IPS-18a (cell line): ENCODE data around the gene ASXL3.

Experiments
- H3K27ac ChIP-seq: one replicate; pipeline ENCODE4 v1.5.1; 2013; ENCODE audit warnings: low read length
- H3K27me3 ChIP-seq: one replicate; pipeline ENCODE4 v1.6.1; 2013; ENCODE audit warnings: mild to moderate bottlenecking, low read length; ENCODE audit not compliant: control insufficient read depth, insufficient read depth
- H3K36me3 ChIP-seq: one replicate; pipeline ENCODE4 v1.6.1; 2013; ENCODE audit warnings: low read depth, low read length; ENCODE audit not compliant: control insufficient read depth
- H3K4me1 ChIP-seq: one replicate; pipeline ENCODE4 v1.6.1; 2013; ENCODE audit warnings: low read depth, low read length; ENCODE audit not compliant: control insufficient read depth
- H3K4me3 ChIP-seq: one replicate; pipeline ENCODE4 v1.5.1; 2013; ENCODE audit warnings: low read length
- H3K9ac ChIP-seq: one replicate; pipeline ENCODE4 v1.6.1; 2013; ENCODE audit warnings: mild to moderate bottlenecking, low read length, moderate library complexity
- H3K9me3 ChIP-seq: one replicate; pipeline ENCODE4 v1.6.1; 2013; ENCODE audit warnings: low read depth, low read length; ENCODE audit not compliant: control insufficient read depth

The ASXL3 gene

DNA sequence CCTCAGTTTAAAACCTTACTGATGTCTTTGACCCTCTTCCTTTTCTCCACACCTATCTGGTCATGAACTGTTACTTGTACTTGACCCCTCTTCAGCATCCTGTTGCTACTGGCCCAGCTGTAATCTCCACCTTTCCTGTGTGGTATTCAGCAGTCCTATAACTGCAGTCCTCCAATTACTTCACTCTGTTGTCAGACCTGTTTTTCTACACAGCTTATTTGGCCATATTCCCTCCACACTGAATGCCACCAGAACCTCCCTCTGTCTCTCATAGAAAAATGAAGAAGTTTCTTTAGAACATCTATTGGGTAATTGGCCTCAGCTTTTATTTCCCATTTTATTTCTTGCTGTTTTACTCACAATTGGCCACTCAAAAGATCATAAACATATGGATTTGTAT, 155.4 kb downstream of the ASXL3 start:
- no peaks in the 10 kb centered on the region for H3K36me3 ChIP-seq

DNA sequence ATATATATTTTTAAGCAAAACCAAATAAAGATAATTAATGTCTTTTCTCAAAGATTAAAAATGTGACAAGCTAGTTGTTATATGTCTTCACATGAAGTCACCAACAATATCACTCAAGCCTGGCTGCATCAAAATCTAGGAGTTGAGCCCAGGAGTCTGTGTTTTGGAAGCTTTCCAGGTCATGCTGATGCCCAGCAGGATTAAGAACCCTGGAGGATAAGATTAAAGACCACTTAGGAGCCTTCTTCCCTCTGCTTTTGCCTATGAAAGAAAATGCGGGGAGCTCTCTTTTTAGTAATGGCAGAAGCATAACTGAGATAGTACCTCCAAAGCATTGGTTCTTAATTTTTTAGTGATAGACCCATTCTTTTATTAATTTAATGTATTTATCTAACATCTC, 157.4 kb downstream of the ASXL3 start:
- Histone ChIP-seq H3K36me3 (no peaks in the 10 kb centered on the region), H3K4me1 (peaks cover 13% of the 10 kb centered on the region), H3K27me3 (peaks cover 4% of the 10 kb centered on the region), H3K4me3 (no peak overlapping the region), H3K9me3 (no peaks in the 10 kb centered on the region), H3K27ac (no peak overlapping the region), H3K9ac (no peak overlapping the region)

More for the DNA sequence above, 155.4 kb downstream of the ASXL3 start:
- H3K27ac ChIP-seq, result no peak overlapping the region
- H3K9me3 ChIP-seq, result no peaks in the 10 kb centered on the region
- peaks cover 4% of the 10 kb centered on the region for H3K27me3 ChIP-seq
- peaks cover 13% of the 10 kb centered on the region for H3K4me1 ChIP-seq
- H3K9ac ChIP-seq, result no peak overlapping the region
- no peak overlapping the region for H3K4me3 ChIP-seq

DNA sequence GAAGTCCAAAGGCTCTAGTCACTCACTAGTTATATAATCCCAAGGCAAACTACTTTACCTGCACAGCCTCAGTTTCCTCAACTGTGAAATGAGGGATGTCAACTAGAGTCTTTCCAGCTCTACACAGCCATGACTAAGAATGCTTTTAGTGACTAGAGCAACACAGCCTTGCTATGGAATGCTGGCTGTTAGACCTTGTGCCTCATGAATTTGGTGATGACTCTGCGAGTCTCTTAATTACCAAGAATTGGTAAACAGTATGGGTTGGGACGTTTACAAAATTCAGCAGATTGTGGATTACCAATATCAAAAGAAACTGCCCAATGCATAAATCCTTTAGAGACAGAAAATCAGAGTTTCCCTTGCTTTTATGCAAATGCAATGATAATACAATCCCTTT, 163.7 kb downstream of the ASXL3 start:
- Histone ChIP-seq H3K27ac (no peak overlapping the region), H3K9ac (no peak overlapping the region), H3K4me1 (no peaks in the 10 kb centered on the region), H3K4me3 (no peak overlapping the region), H3K36me3 (no peaks in the 10 kb centered on the region), H3K27me3 (no peaks in the 10 kb centered on the region), H3K9me3 (no peaks in the 10 kb centered on the region)

DNA sequence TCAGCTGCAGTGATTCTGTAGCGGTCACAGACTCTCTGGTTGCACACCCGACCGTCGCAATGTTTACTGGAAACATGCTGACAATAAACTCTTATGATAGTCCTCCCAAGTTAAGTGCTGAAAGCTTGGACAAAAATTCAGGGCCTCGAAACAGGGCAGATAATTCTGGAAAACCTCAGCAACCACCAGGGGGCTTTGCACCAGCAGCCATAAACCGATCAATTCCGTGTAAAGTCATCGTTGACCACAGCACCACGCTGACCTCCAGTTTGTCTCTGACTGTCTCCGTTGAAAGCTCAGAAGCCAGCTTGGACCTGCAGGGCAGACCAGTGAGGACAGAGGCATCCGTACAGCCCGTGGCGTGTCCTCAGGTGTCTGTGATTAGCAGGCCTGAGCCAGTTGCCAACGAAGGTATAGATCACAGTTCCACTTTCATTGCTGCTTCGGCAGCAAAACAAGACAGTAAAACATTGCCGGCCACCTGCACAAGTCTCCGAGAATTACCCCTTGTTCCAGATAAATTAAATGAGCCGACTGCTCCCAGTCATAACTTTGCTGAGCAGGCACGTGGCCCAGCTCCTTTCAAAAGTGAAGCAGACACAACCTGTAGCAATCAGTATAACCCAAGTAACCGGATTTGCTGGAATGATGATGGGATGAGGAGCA, 166.1 kb downstream of the ASXL3 start:
- Histone ChIP-seq H3K27me3 (no peaks in the 10 kb centered on the region), H3K4me3 (no peak overlapping the region), H3K36me3 (no peaks in the 10 kb centered on the region), H3K4me1 (no peaks in the 10 kb centered on the region), H3K9me3 (no peaks in the 10 kb centered on the region), H3K9ac (no peak overlapping the region), H3K27ac (no peak overlapping the region)

DNA sequence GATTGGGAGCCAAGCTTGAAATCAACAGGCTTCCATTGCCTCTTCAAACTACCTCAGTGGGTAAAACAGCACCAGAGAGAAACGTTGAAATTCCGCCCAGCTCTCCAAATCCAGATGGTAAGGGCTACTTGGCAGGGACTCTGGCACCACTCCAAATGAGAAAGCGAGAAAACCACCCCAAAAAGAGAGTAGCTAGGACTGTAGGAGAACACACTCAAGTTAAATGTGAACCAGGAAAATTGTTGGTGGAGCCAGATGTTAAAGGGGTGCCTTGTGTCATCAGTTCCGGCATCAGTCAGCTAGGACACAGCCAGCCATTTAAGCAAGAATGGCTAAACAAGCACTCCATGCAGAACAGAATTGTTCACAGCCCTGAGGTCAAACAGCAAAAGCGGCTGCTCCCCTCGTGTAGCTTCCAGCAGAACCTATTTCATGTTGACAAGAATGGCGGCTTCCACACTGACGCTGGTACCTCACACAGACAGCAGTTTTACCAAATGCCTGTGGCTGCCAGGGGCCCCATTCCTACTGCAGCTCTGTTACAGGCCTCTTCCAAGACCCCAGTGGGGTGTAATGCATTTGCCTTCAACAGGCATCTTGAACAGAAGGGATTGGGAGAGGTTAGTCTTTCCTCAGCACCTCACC, 167.3 kb downstream of the ASXL3 start:
- H3K9ac ChIP-seq, result no peak overlapping the region
- H3K27ac ChIP-seq, result no peak overlapping the region
- no peaks in the 10 kb centered on the region for H3K36me3 ChIP-seq
- no peaks in the 10 kb centered on the region for H3K27me3 ChIP-seq
- no peak overlapping the region for H3K4me3 ChIP-seq
- H3K4me1 ChIP-seq, result no peaks in the 10 kb centered on the region
- H3K9me3 ChIP-seq, result no peaks in the 10 kb centered on the region

DNA sequence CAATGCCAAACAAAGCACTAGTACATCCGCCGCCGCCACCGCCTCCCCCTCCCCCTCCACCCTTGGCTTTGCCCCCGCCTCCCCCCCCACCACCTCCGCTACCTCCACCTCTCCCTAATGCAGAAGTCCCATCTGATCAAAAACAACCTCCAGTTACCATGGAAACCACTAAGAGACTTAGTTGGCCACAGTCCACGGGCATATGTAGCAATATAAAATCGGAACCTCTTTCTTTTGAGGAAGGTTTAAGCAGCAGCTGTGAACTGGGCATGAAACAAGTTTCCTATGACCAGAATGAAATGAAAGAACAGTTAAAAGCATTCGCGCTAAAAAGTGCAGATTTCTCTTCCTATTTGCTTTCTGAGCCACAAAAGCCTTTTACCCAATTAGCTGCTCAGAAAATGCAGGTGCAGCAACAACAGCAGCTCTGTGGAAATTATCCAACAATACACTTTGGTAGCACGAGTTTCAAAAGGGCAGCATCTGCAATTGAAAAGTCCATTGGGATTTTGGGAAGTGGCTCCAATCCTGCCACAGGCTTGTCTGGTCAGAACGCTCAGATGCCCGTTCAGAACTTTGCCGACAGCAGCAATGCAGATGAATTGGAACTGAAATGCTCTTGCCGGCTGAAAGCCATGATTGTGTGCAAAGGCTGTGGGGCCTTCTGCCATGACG, 168.0 kb downstream of the ASXL3 start:
- no peak overlapping the region for H3K9ac ChIP-seq
- no peaks in the 10 kb centered on the region for H3K27me3 ChIP-seq
- no peaks in the 10 kb centered on the region for H3K36me3 ChIP-seq
- H3K4me1 ChIP-seq, result no peaks in the 10 kb centered on the region
- no peak overlapping the region for H3K4me3 ChIP-seq
- no peaks in the 10 kb centered on the region for H3K9me3 ChIP-seq
- no peak overlapping the region for H3K27ac ChIP-seq

DNA sequence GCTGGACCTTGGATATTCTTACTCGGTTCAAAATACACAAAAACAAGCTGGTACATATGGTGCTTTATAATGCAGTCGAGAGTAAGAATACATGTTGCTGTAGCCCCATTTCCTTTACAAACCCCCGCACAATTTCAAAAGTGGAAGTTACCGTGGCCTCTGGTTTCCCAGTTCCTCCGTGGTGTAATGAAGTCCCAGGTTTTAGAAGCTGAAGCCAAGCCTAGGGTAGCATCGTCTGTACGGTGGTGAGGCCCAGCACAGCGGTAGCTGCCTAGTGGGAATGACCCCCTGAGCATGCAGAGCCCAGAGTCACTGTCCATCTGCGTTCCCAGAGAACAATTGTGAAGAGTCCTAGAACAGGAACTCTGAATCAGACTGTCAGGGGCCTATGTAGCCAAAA, 171.8 kb downstream of the ASXL3 start:
- Histone ChIP-seq H3K36me3 (no peaks in the 10 kb centered on the region), H3K9ac (no peak overlapping the region), H3K4me1 (no peaks in the 10 kb centered on the region), H3K4me3 (no peak overlapping the region), H3K27ac (no peak overlapping the region), H3K9me3 (no peaks in the 10 kb centered on the region), H3K27me3 (no peaks in the 10 kb centered on the region)

DNA sequence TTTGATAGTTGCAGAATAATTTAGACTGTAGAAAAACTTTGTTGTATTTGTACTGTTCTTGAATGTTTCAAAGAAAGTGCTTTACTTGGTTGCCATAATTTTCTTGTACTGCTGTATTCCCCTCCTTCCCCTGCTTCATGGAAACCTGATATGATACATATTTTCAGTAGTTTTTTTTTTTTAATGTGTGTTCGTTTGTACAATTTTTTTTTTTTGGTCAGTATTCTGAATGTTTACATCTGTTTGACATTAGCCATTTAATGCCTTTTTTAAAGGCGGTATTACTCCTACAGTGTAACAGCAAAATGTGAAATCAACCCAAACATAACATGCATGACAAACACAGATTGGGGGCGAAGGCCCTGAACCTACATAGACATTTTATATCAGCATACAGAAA, 172.3 kb downstream of the ASXL3 start:
- H3K4me1 ChIP-seq, result no peaks in the 10 kb centered on the region
- no peaks in the 10 kb centered on the region for H3K27me3 ChIP-seq
- H3K9ac ChIP-seq, result no peak overlapping the region
- no peaks in the 10 kb centered on the region for H3K9me3 ChIP-seq
- H3K36me3 ChIP-seq, result no peaks in the 10 kb centered on the region
- no peak overlapping the region for H3K4me3 ChIP-seq
- H3K27ac ChIP-seq, result no peak overlapping the region

DNA sequence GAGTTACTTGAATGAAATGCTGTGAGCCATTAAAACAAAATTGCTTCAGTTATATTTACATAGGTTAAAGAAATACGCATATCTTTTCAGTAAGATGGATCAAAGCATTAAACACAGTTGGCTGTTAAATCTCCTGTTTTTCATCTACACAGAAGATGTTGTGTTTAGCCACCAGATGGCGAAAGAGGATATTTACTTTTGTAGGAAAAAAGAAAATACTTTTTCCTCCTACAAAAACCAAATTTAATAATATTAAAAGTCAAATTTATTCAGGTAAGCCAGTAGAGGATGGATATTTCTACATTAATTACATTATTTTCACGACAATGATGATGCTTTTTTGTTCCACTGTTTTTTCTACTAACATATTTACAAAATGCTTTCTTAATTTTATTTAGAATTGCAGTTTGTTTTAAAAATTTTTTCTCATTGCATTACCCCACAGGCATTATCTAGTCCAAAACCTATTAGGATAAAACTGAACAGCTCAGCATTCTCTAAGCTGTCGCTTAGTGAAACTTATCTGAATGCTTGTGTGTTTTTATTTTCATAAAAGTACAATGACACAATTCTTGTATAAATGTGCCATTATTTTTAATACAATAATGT, 173.7 kb downstream of the ASXL3 start:
- H3K36me3 ChIP-seq, result no peaks in the 10 kb centered on the region
- H3K27me3 ChIP-seq, result no peaks in the 10 kb centered on the region
- no peak overlapping the region for H3K27ac ChIP-seq
- no peaks in the 10 kb centered on the region for H3K9me3 ChIP-seq
- H3K4me3 ChIP-seq, result no peak overlapping the region
- no peak overlapping the region for H3K9ac ChIP-seq
- no peaks in the 10 kb centered on the region for H3K4me1 ChIP-seq

DNA sequence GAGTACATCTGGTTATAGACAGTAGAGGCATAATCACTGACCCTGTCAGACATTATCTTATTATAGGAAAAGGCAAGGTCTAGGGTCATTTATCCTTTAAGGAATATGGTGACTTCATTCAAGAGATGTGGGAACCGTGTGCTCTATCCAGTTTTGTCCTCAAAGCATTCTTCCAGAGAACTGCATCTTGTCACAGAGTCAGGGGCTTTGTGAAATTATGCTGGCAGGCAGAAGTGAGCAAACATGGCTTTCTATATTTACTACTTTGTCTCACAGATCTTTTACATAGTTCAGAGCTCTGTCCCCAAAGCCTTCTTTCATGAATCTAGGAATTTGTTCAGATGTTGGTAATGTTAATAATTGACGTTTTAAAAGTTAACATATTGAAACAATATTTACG, 177.4 kb downstream of the ASXL3 start:
- no peak overlapping the region for H3K9ac ChIP-seq
- no peak overlapping the region for H3K27ac ChIP-seq
- H3K9me3 ChIP-seq, result no peaks in the 10 kb centered on the region
- H3K27me3 ChIP-seq, result no peaks in the 10 kb centered on the region
- H3K36me3 ChIP-seq, result no peaks in the 10 kb centered on the region
- H3K4me1 ChIP-seq, result no peaks in the 10 kb centered on the region
- no peak overlapping the region for H3K4me3 ChIP-seq

DNA sequence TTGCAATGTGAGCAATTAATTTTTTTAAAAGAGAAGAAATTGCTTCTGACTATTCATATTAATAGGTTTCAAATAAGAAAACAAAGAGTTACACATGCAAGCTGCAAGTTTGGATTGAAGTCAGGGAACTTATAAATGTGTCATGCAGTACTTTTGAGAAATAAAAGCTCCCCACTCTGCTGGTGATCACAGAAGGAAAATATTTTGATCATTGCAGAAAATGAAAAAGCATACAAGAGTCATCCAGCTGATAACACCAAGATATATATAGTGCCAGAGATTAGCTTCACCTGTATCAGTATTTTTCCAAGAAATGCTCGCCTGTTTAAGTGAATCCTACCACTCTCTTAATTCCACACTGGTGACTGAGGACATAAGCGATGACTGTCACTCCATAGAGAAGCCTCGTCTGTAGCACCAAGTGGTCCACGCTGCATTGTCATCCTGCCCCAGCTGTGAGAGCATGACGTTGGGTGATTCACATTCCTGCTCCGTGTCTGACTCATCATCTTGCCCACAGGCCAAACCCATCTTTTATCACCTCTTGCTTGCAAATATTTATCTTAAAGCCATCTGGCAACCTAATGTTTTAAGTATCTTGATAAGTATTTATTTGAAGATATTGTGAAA, 178.0 kb downstream of the ASXL3 start:
- H3K4me3 ChIP-seq, result no peak overlapping the region
- H3K27ac ChIP-seq, result no peak overlapping the region
- H3K4me1 ChIP-seq, result no peaks in the 10 kb centered on the region
- no peak overlapping the region for H3K9ac ChIP-seq
- H3K27me3 ChIP-seq, result no peaks in the 10 kb centered on the region
- no peaks in the 10 kb centered on the region for H3K36me3 ChIP-seq
- H3K9me3 ChIP-seq, result no peaks in the 10 kb centered on the region
